GM12878 (cell line): ENCODE data around the gene DOCK1.

Experiments used
- BHLHE40 ChIP-seq, 2 experiments: fragments of 450-650 bp in 1 of 2; IDR thresholded peaks; 2 replicates each; pipeline ENCODE4 v1.6.1; 2011 to 2017; ENCODE audit warnings: low read depth in 2 of 2, borderline replicate concordance in 1 of 2, improper control_type of control experiment in 1 of 2, low read length in 1 of 2, mild to moderate bottlenecking in 1 of 2
- CTCF ChIP-seq, 3 experiments: IDR thresholded peaks in 2 of 3; conservative IDR thresholded peaks in 1 of 3; 2 replicates each; pipeline ENCODE4 v1.5.1; 2011; ENCODE audit warnings: low read depth in 3 of 3, low read length in 3 of 3, mild to moderate bottlenecking in 3 of 3, control low read depth in 2 of 3, moderate library complexity in 2 of 3, inconsistent platforms in 1 of 3, mixed read lengths in 1 of 3; ENCODE audit not compliant: control insufficient read depth in 2 of 3, insufficient read depth in 1 of 3; ENCODE audit errors: extremely low read depth in 1 of 3
- MTA3 ChIP-seq: IDR thresholded peaks from 2 replicates; pipeline ENCODE4 v1.6.1; 2012; ENCODE audit warnings: low read length, inconsistent platforms, borderline replicate concordance
- MYC ChIP-seq: IDR thresholded peaks from 2 replicates; pipeline ENCODE4 v1.6.1; 2011; ENCODE audit warnings: mild to moderate bottlenecking, low read length, moderate library complexity, inconsistent platforms; ENCODE audit not compliant: insufficient read depth, insufficient replicate concordance, insufficient read length, severe bottlenecking
- POLR2A ChIP-seq: IDR thresholded peaks from 2 replicates; pipeline ENCODE4 v1.6.1; 2011; ENCODE audit warnings: low read depth, mild to moderate bottlenecking, low read length
- TAF1 ChIP-seq: IDR thresholded peaks from 2 replicates; pipeline ENCODE4 v1.6.1; 2011; ENCODE audit warnings: mild to moderate bottlenecking, low read depth, low read length, borderline replicate concordance

- TF ChIP-seq MYC (no peak), POLR2A (no peak), CTCF (IDR thresholded peaks at IDR 0.05 in 2 of 3, conservative IDR thresholded peaks at IDR 0.05 in 1 of 3; ENCODE audit: control insufficient read depth in 2 of 3, extremely low read depth in 1 of 3, insufficient read depth in 1 of 3, low read depth in 3 of 3, low read length in 3 of 3) (no peak), BHLHE40 (IDR thresholded peaks at IDR 0.05; ENCODE audit: borderline replicate concordance in 1 of 2, low read depth in 2 of 2, low read length in 1 of 2) (no peak), TAF1 (no peak), MTA3 (no peak)
Measured at GRCh38 chr10:127013691-127014473, 108.7 kb downstream of the DOCK1 start.
